Endothelial cell of umbilical vein (primary cell): ENCODE results near the gene ABCA8.

ENCODE experiments used
- CTCF ChIP-seq, 2 donors: IDR thresholded peaks; 1 replicate in 1 of 2; 2 replicates in 1 of 2; pipeline ENCODE4 v1.5.1; 2011; ENCODE audit warnings: low read length in 2 of 2, mild to moderate bottlenecking in 2 of 2, moderate library complexity in 2 of 2, control low read depth in 1 of 2, inconsistent platforms in 1 of 2, low read depth in 1 of 2; ENCODE audit not compliant: insufficient read depth in 1 of 2; ENCODE audit errors: extremely low read depth in 1 of 2
- POLR2A ChIP-seq: IDR thresholded peaks from 2 replicates; pipeline ENCODE4 v1.6.1; 2012; ENCODE audit warnings: low read depth, mild to moderate bottlenecking, control low read depth, low read length

GRCh38 chr17:68950725-68951124 lies 4.5 kb downstream of the ABCA8 start:
- TF ChIP-seq CTCF (IDR thresholded peaks at IDR 0.05; ENCODE audit: extremely low read depth in 1 of 2, insufficient read depth in 1 of 2, low read depth in 1 of 2, low read length in 2 of 2), result no peak
- TF ChIP-seq POLR2A, result no peak
